GM21528 (cell line): ENCODE results near the gene FMNL2.
A peak's percentile ranks its signal among the peaks of the same experiment; 100 is the strongest.
"Not testable (repeated sequence)": the region's sequence is repeated elsewhere in the genome, so short reads cannot be mapped to it uniquely, and the experiment has no call there.

Experiments used
- ATAC-seq: cut with Tn5 transposase; IDR thresholded peaks from one replicate; pipeline ENCODE4 v1.9.1; 2021; ENCODE audit warnings: mild to moderate bottlenecking, moderate library complexity; ENCODE audit not compliant: unreplicated experiment, low FRiP score

The FMNL2 gene

GRCh38 chr2:152370783-152371182, 35.8 kb downstream of the FMNL2 start:
- no peak for ATAC-seq

- no peak for ATAC-seq
Observed at GRCh38 chr2:152372438-152372984, 37.5 kb downstream of the FMNL2 start.

GRCh38 chr2:152375174-152375573, 40.2 kb downstream of the FMNL2 start:
- ATAC-seq, result no peak

GRCh38 chr2:152376385-152376784, 41.4 kb downstream of the FMNL2 start:
- no peak for ATAC-seq

GRCh38 chr2:152376968-152377367, 42.0 kb downstream of the FMNL2 start:
- no peak for ATAC-seq

- no peak for ATAC-seq
Observed at GRCh38 chr2:152379089-152379488, 44.1 kb downstream of the FMNL2 start.

- ATAC-seq, result no peak
Observed at GRCh38 chr2:152380261-152381055, 45.5 kb downstream of the FMNL2 start.

- ATAC-seq, result no peak
Observed at GRCh38 chr2:152383702-152384101, 48.7 kb downstream of the FMNL2 start.

- ATAC-seq, result no peak
Observed at GRCh38 chr2:152384992-152385391, 50.0 kb downstream of the FMNL2 start.

GRCh38 chr2:152385650-152386049, 50.7 kb downstream of the FMNL2 start:
- no peak for ATAC-seq

GRCh38 chr2:152386266-152386665, 51.3 kb downstream of the FMNL2 start:
- peak; percentile 71 for ATAC-seq

- no peak for ATAC-seq
Observed at GRCh38 chr2:152387041-152387440, 52.1 kb downstream of the FMNL2 start.

- not testable (repeated sequence) for ATAC-seq
Observed at GRCh38 chr2:152388269-152388668, 53.3 kb downstream of the FMNL2 start.

GRCh38 chr2:152389483-152389882, 54.5 kb downstream of the FMNL2 start:
- ATAC-seq, result no peak

GRCh38 chr2:152390837-152391236, 55.9 kb downstream of the FMNL2 start:
- no peak for ATAC-seq

- no peak for ATAC-seq
Observed at GRCh38 chr2:152391318-152391717, 56.3 kb downstream of the FMNL2 start.

GRCh38 chr2:152393377-152393776, 58.4 kb downstream of the FMNL2 start:
- ATAC-seq, result no peak

GRCh38 chr2:152394326-152394725, 59.4 kb downstream of the FMNL2 start:
- ATAC-seq, result no peak

GRCh38 chr2:152395103-152395502, 60.1 kb downstream of the FMNL2 start:
- ATAC-seq, result no peak

- ATAC-seq, result no peak
Observed at GRCh38 chr2:152395572-152395971, 60.6 kb downstream of the FMNL2 start.

- ATAC-seq, result no peak
Observed at GRCh38 chr2:152396051-152396511, 61.1 kb downstream of the FMNL2 start.

- no peak for ATAC-seq
Observed at GRCh38 chr2:152396763-152397162, 61.8 kb downstream of the FMNL2 start.
